NCI-H2196 (cell line): Measurements from ENCODE around the gene PPP1R1A.

ENCODE experiments used
- DNase-seq: peaks from one replicate; lab custom pipeline; 2025; ENCODE audit not compliant: unreplicated experiment; lab: John Stamatoyannopoulos, UW

PPP1R1A gene, protein sequence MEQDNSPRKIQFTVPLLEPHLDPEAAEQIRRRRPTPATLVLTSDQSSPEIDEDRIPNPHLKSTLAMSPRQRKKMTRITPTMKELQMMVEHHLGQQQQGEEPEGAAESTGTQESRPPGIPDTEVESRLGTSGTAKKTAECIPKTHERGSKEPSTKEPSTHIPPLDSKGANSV

DNA sequence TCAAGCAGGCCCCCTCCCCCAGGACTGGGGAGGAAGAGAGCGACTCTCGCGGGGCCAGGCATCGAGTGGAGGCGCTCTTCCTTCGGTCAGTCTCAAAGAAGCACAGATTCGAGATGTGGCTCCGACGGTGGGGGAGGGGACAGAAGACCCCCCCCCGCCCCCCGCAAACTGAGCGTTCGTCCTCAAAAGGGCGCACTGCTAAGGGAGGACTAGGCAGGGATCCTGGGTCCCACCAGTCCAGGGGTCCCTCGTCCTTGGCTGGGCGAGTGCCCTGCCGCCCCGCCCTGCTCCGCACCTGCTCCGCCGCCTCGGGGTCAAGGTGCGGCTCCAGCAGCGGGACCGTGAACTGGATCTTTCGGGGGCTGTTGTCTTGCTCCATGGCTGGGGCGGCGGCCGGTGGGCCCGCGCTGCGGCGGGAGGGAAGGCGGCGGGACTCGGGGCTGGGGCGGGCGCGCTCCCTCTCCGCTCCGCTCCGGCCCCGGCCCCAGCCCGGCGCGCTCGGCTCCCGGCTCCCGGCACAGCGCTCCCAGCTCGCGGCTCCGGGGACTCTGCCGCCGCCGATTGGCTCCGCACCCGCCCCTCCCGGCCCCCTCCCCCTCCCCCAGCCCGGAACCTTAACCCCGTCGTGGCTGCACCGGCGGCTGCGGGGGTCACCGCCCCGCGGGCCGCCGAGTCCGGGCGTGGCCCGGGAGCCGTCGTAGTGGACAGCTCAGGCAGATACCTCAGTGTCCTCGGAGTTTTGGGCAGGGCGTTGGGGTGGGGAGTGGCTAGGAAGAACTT is at the start of gene PPP1R1A:
PPP1R1A (minus strand) TSS at position 550 of the 780 bp plus-strand sequence; CDS start at position 379, 171 bp downstream.
- DNase-seq, result no peak

DNA sequence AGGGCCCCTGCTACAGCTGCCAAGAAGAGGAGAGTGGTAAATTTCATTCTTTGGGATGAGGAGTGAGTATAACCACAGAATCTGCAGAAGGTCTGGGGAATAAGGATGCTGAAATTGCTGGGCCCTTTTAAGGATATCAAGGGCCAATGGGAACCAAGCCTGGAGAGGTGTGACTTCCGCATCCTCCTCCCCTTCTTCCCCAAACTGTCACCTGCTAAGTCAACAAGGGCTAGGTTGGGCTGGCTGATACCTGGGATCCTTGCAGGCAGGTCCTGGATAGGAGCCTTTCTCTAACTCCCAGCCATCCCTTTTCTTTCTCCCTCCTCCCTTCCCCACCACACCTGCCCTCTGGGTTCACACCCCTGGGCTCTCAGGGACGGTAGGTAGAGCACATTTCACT is 46.3 kb upstream of the PPP1R1A start, which contains the start of gene LACRT:
LACRT (minus strand) TSS at position 101 of the 400 bp plus-strand sequence; CDS start at position 47, 54 bp downstream.
- no peak for DNase-seq

DNA sequence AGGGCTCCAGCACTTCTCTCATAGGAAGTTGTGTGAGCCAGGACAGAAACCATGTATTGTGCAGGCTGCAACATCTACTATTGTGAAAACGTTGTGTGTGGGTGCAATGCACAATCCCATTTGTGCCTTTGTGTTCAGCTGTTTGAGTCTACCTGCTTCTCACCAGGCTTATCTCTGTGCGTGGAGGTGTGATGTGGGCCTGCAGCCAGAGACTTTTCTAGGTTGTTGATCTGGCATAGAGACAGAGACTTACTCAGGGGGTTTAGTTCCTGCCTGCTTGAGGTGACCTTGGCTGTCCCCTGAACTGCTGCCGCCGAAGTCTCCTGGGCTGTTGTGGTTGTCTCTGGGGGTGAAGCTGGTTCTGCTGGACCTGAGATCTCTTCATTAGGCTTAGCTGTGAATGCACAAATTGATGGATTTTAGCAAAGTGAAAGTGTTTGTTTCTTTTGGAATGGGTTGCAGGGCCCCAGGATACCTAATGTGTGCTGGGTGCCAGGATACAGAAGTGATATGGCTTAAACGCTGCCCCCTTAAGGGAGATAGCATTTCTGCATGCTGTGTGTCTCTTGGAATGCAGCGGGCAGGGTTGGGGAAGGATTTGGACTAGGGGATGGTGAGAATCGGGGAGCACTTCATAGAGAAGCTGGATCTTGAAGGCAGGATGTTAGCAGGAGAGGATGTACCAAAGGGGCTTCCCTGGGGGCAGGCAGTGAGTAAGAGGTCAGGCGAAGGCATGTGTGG is 43.7 kb upstream of the PPP1R1A start:
- DNase-seq, result no peak

DNA sequence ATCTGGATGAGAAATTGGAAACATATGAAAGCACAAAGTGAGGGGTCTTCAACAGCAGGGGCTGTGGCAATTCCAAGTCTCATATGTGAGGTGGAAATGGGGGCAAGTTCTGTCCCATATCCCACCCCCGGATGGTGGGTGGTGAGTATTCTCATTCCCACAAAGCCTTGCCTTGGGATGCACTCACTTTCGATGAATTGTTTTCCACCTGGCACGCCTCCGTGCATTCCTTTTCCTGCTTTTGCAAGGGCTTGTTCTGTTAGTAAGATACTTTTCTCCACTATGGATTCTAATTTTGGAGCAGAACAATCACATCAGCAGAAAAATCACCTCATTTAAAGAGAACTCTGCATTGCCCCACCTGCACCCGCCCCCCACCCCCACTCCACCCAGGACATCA is 43.1 kb upstream of the PPP1R1A start:
- no peak for DNase-seq

DNA sequence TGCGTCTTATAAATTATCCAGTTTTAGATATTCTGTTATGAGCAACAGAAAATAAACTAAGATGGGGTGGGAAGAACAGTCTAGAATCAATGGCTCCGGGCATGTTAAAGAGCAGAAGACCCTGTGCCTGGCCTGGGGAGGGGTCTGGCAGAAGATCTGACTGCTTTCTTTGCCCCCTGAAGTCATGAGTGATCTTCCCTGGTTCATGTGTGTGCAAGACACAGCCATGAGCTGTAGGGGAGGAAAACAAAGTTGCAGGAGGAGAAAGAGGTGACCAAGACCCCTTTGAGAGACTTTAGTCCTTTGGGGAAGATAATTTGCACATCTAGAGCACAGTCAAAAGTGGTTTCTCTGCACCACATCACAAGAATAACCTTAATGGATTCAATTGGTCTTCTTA is 41.5 kb upstream of the PPP1R1A start:
- no peak for DNase-seq

DNA sequence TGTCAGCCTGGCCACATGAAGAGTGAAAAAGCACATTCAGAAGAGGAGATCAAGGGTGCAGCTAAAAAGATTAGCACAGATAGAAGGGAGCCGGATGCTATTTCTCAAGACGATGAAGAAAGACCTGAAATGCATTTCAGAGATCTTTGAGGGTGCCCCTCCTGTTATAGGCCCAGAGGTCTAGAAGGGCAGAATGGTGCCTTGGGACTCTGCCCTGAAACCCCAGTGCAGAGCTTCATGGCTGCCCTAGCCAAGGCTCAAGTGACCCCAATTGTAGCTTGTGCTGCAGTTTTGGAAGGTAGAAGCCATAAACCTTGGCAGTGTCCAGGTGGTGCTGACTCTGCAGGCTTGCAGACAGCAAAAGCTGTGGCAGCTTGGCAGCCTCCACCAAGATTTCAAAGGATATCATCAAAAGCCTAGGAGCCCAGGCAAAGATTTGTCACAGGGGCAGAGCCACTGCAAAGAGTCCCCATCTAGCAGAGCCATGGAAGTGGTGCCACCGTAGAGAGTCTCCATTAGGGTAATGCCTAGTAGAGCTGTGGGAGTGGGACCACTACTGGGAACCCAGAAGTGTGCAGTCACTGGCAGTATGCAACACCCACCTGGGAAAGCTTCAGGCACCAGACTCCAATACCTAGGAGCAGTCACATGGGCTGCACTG is 39.9 kb upstream of the PPP1R1A start:
- no peak for DNase-seq

DNA sequence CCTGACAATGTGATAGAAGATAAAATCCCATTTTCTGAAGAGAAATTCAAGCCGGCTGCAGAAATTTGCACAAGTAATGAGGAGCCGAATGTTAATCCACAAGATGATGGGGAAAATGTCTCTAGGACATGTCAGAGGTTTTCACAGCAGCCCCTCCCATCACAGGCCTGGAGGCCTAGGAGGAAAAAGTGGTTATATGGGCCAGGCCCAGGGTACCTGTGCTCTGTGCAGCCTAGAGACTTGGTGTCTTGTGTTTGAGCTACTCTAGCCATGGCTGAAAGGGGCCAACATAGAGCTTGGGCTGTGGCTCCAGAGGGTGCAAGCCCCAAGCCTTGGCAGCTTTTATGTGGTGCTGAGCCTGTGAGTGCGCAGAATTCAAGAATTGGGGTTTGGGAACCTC is 38.8 kb upstream of the PPP1R1A start:
- no peak for DNase-seq

DNA sequence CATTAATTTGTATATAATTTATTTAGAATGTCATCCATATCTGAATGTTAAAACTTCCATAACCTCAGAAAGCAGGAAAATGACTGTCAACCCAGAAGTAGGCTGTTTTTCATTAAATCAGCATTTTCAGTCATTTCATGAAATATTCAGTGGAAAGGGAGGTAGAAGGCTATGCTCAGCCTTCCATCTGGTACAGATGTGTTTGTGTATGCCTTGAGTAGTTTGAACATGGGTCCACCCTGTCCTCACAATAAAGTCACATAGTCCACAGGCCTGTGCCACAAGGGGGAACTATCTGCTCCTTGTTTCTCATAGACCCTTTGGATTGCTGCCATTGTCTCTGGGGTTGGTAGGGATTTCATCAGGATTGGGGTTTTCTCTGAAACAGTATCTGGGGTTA is 37.1 kb upstream of the PPP1R1A start:
- no peak for DNase-seq

DNA sequence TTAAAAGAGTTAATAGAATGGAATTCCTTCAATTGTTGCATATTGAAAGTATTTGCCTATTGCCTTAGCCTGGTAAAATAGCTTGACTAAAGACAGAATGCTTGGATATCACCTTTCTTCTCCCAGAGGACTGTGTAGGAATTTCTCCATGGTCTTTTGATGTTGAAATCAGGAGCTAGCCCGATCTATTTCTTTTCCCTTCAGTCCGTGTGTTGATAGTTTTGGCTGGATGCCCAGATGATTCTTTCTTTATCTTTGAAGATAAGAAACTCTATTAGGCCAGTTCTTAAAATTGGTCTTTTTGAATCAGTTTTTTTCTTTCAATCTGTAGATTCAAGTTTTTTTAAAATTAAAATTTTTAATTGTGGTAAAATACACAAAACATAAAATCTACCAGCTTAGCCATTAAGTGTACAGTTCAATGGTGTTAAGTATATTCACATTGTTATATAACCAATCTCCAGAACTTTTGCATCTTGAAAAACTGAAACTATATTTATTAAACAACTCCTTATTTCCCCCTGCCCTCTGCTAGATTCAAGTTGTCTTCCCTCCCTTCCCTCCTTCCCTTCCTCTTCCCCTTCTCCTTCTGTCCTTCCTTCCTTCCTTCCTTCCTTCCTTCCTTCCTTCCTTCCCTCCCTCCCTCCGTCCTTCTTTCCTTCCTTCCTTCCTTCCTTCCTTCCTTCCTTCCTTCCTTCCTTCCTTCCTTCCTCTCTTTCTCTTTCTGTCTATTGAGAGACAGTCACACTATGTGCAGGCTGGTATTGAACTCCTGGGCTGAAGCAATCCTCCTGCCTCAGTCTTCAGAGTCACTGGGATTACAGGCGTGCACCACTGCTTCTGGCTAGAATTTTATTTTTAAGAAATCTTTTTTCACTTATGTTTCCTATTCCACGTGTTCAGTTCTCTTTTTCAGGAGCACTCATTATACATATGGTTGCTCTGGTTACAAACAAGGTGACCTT is 36.1 kb upstream of the PPP1R1A start:
- no peak for DNase-seq

DNA sequence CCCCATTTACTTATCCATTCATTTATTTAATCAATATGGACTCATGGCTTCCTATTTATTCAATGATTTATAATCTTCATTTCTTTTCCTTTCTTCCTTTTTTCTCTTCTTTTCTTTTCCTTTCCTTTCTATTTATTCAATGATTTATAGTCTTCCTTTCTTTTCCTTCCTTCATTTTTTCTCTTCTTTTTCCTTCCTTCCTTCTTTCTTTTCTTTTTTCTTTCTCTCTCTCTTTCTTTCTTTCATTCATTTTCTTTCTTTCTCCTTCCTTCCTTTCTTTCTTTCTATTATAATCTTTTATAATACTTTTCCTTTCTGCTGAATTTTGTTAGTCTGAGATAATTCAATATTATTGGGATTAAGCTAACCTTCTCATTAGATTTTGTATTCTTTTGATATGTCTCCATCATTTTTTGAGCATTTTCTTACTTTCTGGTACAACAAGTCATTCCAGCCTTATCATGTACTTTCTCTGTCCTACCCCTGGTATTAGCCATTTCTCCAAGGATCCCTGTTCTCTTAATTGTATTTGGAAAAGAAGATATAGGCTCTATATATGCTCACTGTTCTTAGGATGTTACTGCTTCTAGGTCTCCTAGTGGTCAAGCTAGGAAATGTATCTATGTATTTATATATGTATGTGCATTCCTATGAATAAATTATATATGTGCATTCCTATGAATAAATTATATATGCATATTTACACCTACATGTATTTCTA is 34.2 kb upstream of the PPP1R1A start:
- DNase-seq, result no peak

DNA sequence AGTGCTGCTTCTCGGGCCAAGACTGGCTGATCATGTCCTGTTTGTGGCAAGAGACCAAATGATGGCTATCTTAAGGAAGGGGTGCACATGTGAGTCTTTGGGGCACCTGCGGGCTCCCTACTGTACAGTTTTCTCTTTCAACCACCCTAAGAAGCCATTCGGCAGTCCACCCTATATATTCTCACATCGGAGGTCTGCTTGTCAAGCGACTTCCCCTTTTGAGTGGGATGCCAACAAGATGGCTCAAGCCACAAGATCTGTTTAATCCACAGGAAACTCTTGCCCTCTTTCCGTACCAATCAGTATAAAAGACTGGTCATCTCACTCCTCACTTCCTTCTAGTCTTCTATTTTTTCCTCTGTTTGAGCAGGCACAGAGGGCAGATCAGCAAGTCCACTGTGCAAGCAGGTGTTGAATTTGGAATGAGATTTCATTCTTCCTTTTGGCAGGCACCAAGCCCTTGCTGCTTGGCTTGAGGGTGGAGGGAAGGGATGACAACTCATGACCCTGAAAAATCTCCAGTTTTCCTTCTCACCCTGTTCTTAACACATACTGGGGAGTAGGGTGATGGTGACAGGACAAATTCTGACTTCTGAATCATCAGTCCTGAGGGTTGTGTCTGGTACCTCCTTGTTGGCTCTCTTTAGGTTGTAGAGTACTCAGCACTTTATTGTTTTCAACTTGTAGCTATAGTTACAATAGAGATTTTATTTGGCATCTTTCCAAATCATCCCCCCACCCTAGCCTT is 28.6 kb upstream of the PPP1R1A start:
- no peak for DNase-seq

DNA sequence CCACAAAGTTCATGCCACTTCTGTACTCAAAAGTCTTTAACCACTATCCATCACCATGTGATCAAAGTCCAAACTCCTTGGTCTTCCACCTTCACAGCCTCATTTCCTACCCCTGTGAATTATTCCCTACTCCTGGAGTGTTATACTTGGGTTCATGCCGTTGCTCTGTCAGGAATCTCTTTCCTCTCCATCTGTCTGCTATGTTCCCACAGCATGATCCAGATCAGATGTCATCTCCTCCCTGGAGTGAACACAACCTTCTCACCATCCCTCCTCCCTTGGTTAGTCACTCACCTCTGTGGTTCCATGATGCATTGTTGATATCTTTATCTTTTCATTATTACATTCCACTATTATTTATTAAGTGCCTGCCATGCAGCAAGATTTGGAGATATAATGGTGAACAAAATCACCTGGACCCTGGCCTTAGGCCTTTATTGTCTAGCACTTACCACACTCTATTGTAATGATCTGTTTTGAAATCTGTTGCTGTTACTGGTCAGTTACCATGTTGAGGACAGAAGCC is 23.8 kb upstream of the PPP1R1A start:
- no peak for DNase-seq

DNA sequence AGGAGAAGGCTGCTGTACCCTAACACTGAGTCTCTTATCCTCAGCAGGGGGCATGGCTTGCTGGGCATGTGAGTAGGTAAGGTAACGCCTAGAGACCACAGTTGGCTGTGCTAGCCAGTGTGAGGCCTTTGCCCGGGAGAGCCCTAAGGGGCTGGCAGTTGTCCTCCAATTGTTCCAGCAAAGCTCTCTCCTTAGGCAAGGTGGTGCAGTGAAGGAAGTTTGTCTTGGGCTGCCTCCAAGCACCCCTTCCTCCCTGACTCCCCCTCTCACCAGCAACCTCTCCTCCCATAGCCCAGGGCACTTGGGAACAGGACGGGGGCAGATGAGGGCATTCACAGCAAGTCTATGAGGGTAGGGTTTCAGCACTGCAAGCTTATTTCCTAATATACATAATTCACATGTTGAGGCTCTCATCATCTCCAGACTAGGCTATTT is 23.3 kb upstream of the PPP1R1A start:
- DNase-seq, result no peak

DNA sequence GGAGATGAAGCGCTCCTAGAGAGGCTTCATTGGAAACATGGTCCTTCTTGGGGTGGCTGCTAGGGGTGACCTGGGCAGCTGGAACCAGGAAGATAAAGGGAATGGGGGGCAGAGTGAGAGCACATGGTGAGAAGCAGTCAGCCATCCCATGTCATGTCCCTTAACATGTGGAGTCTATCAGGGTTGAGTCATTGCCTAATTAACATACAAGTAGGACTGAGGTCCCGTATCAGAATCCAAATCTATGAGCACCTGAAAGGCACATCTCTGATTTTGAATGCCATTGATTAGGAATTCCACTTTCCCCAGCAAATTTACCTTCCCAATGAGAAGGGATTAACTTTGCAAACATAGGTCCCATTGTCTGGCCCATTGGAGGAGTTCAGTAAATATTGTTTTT is 20.3 kb upstream of the PPP1R1A start:
- no peak for DNase-seq

DNA sequence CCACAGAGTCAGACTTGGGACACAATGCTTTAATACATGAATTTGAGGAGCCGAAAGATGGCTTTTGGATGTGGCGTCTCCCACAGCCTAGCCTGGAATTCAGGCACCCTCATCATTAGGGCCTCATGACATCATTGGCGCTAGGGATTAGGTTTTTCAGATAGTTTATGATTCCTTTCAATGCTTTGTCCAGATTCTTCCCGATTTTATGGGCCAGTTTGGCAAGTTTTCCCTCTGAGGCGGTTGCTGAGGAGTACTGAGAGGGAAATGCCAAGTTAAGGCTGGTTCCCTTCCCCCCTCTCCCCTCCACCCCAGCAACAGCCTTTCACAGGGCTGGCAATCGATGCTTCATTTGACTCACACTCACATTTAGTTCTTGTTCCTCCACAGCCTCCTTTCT is 19.7 kb upstream of the PPP1R1A start:
- DNase-seq, result no peak

DNA sequence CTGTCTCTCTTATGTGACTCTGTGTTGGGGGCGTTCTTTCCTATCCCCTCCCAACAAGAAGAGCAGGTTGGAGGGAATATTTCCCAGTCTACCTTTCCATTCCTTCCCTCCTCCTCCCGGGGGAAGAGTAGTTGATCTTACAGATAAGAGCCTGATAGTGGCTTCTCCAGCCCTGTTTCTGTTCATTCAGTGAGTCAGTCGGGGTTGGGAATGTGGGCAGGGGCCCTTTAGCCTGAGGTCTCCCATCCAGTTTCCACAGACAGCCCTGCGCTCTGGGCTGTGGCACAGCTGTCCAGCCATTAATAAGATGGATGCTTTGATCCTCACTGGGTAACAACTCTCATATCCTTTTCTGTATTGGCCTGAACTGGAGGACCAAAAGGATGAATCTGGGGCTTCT is 18.1 kb upstream of the PPP1R1A start:
- no peak for DNase-seq

DNA sequence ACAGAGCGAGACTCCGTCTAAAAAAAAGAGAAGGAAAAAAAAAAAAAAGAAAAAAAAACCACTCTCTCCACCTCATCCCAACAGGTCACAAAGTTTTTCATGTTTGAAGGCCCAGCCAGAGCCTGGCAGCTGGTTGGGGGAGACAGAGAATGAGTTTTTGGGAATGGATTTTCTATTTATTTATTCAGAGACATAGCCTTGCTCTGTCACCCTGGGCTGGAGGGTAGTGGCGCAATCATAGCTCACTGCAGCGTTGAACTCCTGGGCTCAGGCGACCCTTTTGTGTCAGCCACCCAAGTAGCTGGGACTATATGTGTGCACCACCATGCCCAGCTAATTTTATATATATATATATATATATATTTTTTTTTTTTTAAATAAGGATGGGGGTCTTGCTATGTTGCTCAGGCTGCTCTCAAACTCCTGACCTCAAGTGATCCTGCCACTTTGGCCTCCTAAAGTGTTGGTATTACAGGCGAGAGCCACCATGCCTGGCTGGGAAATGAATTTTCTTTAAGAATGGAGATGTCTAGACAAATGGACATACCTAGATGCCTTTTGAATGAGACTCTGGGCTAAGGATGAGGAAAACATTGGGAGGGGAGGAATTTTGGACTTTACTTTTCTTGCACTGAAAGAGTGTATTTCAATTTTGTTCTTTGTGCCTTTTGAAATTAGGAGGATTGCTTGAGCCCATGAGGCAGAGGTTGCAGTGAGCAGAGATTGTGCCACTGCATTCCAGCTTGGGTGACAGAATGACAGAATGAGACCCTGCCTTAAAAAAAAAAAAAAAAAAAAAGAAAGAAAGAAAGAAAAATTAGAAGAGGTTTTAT is 16.9 kb upstream of the PPP1R1A start:
- no peak for DNase-seq

DNA sequence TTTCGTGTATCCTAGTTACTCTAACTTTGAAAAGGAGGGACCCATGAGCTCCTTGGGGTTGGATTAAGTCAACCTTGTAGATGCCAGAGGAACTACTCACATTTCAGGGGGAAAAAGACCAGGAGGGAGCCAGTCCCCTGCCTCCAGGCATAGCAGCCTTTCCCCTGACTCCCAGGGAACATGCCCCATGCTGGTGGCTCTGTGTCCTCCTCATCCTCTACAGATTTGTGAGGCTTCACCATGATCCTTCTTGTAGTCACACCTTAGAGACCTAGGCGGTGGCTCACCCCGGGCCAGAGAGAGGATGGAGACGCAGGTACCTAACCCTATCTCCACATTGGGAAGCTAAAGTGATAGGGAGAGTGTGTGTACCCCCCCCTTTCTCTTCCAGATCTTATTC is 16.0 kb upstream of the PPP1R1A start:
- no peak for DNase-seq
